Measurements from ENCODE around the gene SLITRK3. TPM values are rescaled to one million over a fixed set of nuclear protein-coding genes. Genes with fewer than 3 reads are reported as not detected.

SLITRK3 gene
- total RNA-seq, 2 experiments from 2014 or later: not detected

GRCh38 chr3:165202995-165203394 lies 6.8 kb upstream of the SLITRK3 start:
- Histone ChIP-seq H3K27ac (ENCODE audit: low read depth, low read length, poor library complexity, severe bottlenecking) (no peak overlapping the region), H2AFZ (ENCODE audit: low read length) (no peak overlapping the region), H3K9me2 (ENCODE audit: insufficient read depth, low read length) (no peaks in the 10 kb centered on the region), H3K4me1 (ENCODE audit: insufficient read depth, low read length, poor library complexity, severe bottlenecking) (no peaks in the 10 kb centered on the region), H4K20me1 (ENCODE audit: insufficient read depth, low read length) (no peaks in the 10 kb centered on the region), H3K79me2 (ENCODE audit: insufficient read depth, low read depth, low read length) (no peaks in the 10 kb centered on the region), H3K9me3 (ENCODE audit: low read length) (no peaks in the 10 kb centered on the region), H3K36me3 (ENCODE audit: insufficient read depth, low read length) (no peaks in the 10 kb centered on the region; the same call in 1 of the 2 replicates), H3K4me2 (ENCODE audit: low read length) (no peak overlapping the region), H3K4me3 (ENCODE audit: low read depth, low read length, poor library complexity, severe bottlenecking) (no peak overlapping the region)
- intact Hi-C loops (cut with micrococcal nuclease; ENCODE audit: unreplicated experiment): no loop called here
- TF ChIP-seq, protein P1, sequence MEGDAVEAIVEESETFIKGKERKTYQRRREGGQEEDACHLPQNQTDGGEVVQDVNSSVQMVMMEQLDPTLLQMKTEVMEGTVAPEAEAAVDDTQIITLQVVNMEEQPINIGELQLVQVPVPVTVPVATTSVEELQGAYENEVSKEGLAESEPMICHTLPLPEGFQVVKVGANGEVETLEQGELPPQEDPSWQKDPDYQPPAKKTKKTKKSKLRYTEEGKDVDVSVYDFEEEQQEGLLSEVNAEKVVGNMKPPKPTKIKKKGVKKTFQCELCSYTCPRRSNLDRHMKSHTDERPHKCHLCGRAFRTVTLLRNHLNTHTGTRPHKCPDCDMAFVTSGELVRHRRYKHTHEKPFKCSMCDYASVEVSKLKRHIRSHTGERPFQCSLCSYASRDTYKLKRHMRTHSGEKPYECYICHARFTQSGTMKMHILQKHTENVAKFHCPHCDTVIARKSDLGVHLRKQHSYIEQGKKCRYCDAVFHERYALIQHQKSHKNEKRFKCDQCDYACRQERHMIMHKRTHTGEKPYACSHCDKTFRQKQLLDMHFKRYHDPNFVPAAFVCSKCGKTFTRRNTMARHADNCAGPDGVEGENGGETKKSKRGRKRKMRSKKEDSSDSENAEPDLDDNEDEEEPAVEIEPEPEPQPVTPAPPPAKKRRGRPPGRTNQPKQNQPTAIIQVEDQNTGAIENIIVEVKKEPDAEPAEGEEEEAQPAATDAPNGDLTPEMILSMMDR (conservative IDR thresholded peaks at IDR 0.05; ENCODE audit: low read length): no peak
- TF ChIP-seq EZH2phosphoT487 (IDR thresholded peaks at IDR 0.05; ENCODE audit: borderline replicate concordance, low read depth, low read length): no peak
- BruUV-seq (replicated peaks): no TSS peak
- no peak for DNase-seq (ENCODE audit: low spot score)
- ChIA-PET CTCF (ENCODE audit: unreplicated experiment) (no interaction called here), POLR2A (no interaction called here)

GRCh38 chr3:165201964-165202363 lies 5.8 kb upstream of the SLITRK3 start:
- Histone ChIP-seq H3K4me1 (ENCODE audit: insufficient read depth, low read length, poor library complexity, severe bottlenecking) (no peaks in the 10 kb centered on the region), H4K20me1 (ENCODE audit: insufficient read depth, low read length) (no peaks in the 10 kb centered on the region), H3K36me3 (ENCODE audit: insufficient read depth, low read length) (no peaks in the 10 kb centered on the region; the same call in 1 of the 2 replicates), H3K27ac (ENCODE audit: low read depth, low read length, poor library complexity, severe bottlenecking) (no peak overlapping the region), H2AFZ (ENCODE audit: low read length) (no peak overlapping the region), H3K4me2 (ENCODE audit: low read length) (no peak overlapping the region), H3K9me3 (ENCODE audit: low read length) (no peaks in the 10 kb centered on the region), H3K9me2 (ENCODE audit: insufficient read depth, low read length) (no peaks in the 10 kb centered on the region), H3K4me3 (ENCODE audit: low read depth, low read length, poor library complexity, severe bottlenecking) (no peak overlapping the region), H3K79me2 (ENCODE audit: insufficient read depth, low read depth, low read length) (no peaks in the 10 kb centered on the region)
- POLR2A ChIA-PET: no interaction called here
- CTCF ChIA-PET (ENCODE audit: unreplicated experiment): no interaction called here
- BruUV-seq (replicated peaks): no TSS peak
- intact Hi-C loops (cut with micrococcal nuclease; ENCODE audit: unreplicated experiment): no loop called here
- TF ChIP-seq, protein P1 (conservative IDR thresholded peaks at IDR 0.05; ENCODE audit: low read length): no peak
- no peak for TF ChIP-seq EZH2phosphoT487 (IDR thresholded peaks at IDR 0.05; ENCODE audit: borderline replicate concordance, low read depth, low read length)
- DNase-seq (ENCODE audit: low spot score): no peak

DNA sequence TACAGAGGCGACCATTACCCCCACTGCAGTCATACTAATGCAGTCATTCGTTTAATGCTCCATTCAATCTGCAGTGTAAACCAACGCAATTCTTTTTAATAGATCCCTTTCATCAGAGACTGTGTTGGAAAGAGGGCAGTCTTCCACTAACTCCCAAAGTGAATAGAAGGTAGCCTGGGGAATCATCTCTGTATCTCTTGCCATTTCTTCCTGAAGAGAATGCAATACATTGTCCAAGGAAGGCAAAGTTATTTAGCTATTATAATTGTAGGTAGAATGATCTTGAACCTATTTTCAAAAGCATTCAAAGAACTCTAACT lies 1.3 kb upstream of the SLITRK3 start:
- ChIA-PET CTCF (ENCODE audit: unreplicated experiment) (no interaction called here), POLR2A (no interaction called here)
- Histone ChIP-seq H3K4me3 (ENCODE audit: low read depth, low read length, poor library complexity, severe bottlenecking) (no peak overlapping the region), H3K36me3 (ENCODE audit: insufficient read depth, low read length) (no peaks in the 10 kb centered on the region), H3K4me1 (ENCODE audit: insufficient read depth, low read length, poor library complexity, severe bottlenecking) (no peaks in the 10 kb centered on the region), H4K20me1 (ENCODE audit: insufficient read depth, low read length) (no peaks in the 10 kb centered on the region), H3K27ac (ENCODE audit: low read depth, low read length, poor library complexity, severe bottlenecking) (no peak overlapping the region), H3K9me3 (ENCODE audit: low read length) (no peaks in the 10 kb centered on the region), H3K79me2 (ENCODE audit: insufficient read depth, low read depth, low read length) (no peaks in the 10 kb centered on the region), H3K4me2 (ENCODE audit: low read length) (no peak overlapping the region), H2AFZ (ENCODE audit: low read length) (no peak overlapping the region), H3K9me2 (ENCODE audit: insufficient read depth, low read length) (no peaks in the 10 kb centered on the region)
- TF ChIP-seq, protein P1 (conservative IDR thresholded peaks at IDR 0.05; ENCODE audit: low read length): no peak
- TF ChIP-seq EZH2phosphoT487 (IDR thresholded peaks at IDR 0.05; ENCODE audit: borderline replicate concordance, low read depth, low read length): no peak
- DNase-seq (ENCODE audit: low spot score): no peak
- intact Hi-C loops (cut with micrococcal nuclease; ENCODE audit: unreplicated experiment): no loop called here
- no TSS peak for BruUV-seq (replicated peaks)
